HFF-Myc (cell line): ENCODE results near the gene GINM1.

Experiments used
- DNase-seq: peaks from one replicate; pipeline ENCODE4 v3.0.0-alpha.2; 2011; ENCODE audit warnings: low read depth; ENCODE audit errors: extremely low read depth
- H3K4me3 ChIP-seq: replicated peaks from 2 replicates; pipeline ENCODE4 v1.5.1; 2011; ENCODE audit warnings: low read depth, mild to moderate bottlenecking, control low read depth, low read length
- CTCF ChIP-seq: IDR thresholded peaks from 2 replicates; pipeline ENCODE4 v1.5.1; 2012; ENCODE audit warnings: mild to moderate bottlenecking, low read depth, low read length, control low read depth; ENCODE audit errors: missing control alignments

The GINM1 gene

GRCh38 chr6:149563928-149564325 is 2.2 kb upstream of the GINM1 start:
- no peak for TF ChIP-seq CTCF
- no peak overlapping the region for H3K4me3 ChIP-seq
- no peak for DNase-seq

- DNase-seq: no peak
- peak overlapping the region; percentile 83 for H3K4me3 ChIP-seq
- TF ChIP-seq CTCF: no peak
Observed at GRCh38 chr6:149566410-149567193, 427 bp downstream of the GINM1 start.

- DNase-seq: no peak
- TF ChIP-seq CTCF: no peak
- peak overlapping the region; percentile 83 for H3K4me3 ChIP-seq
Observed at GRCh38 chr6:149567194-149567586, 1.0 kb downstream of the GINM1 start.

GRCh38 chr6:149567945-149568585 is 1.9 kb downstream of the GINM1 start:
- no peak overlapping the region for H3K4me3 ChIP-seq
- no peak for DNase-seq
- no peak for TF ChIP-seq CTCF

GRCh38 chr6:149580880-149581279 is 14.7 kb downstream of the GINM1 start:
- TF ChIP-seq CTCF: no peak
- no peak for DNase-seq
- H3K4me3 ChIP-seq: no peak overlapping the region

- no peak overlapping the region for H3K4me3 ChIP-seq
- TF ChIP-seq CTCF: no peak
- no peak for DNase-seq
Observed at GRCh38 chr6:149581349-149581748, 15.2 kb downstream of the GINM1 start.
